Upper lobe of right lung (tissue), 1 donor: ENCODE measurements around the gene EMILIN1. TPM values are rescaled to one million over a fixed set of nuclear protein-coding genes. Genes with fewer than 3 reads are reported as not detected.

Experiments
- ATAC-seq: fragments of 200-7000 bp; cut with Tn5 transposase; one replicate; pipeline ENCODE4 v1.9.1; 2020; ENCODE audit warnings: mild to moderate bottlenecking, moderate library complexity
- DNase-seq: peaks from one replicate; pipeline ENCODE4 v3.0.0-alpha.2; 2020
- H3K27ac ChIP-seq: fragments of 200-600 bp; one replicate; pipeline ENCODE4 v1.8.0; 2022
- H3K27me3 ChIP-seq: fragments of 200-600 bp; one replicate; pipeline ENCODE4 v1.8.0; 2022; ENCODE audit warnings: mild to moderate bottlenecking
- H3K36me3 ChIP-seq: fragments of 200-600 bp; one replicate; pipeline ENCODE4 v1.8.0; 2022
- H3K4me1 ChIP-seq: fragments of 200-600 bp; one replicate; pipeline ENCODE4 v1.8.0; 2022
- H3K4me3 ChIP-seq: fragments of 200-600 bp; one replicate; pipeline ENCODE4 v1.8.0; 2022; ENCODE audit warnings: mild to moderate bottlenecking
- H3K9me3 ChIP-seq: fragments of 200-600 bp; one replicate; pipeline ENCODE4 v1.8.0; 2022
- intact Hi-C: fragments of 100-400 bp; cut with DNase I; formaldehyde crosslinking; loops from one replicate; pipeline ENCODE4 v1.11.0; 2022
- total RNA-seq: library from RNA; stranded (reverse); fragmentation: NEBNext Ultra II Directional; extraction: Animal tissue kit (Norgen Biotek cat#: 25700); gene quantifications from one replicate; pipeline ENCODE4 v1.2.1, GENCODE V29; 2021
- TF ChIP-seq, protein P1 (sequence below): fragments of 200-600 bp; IDR thresholded peaks from one replicate; pipeline ENCODE4 v1.8.0; 2022; ENCODE audit warnings: antibody characterized with exemption
- donor health status: DM: no; HTN: yes; CAD: no; lungs with severe emphysema.

The EMILIN1 gene
- total RNA-seq, 1 donor from 2014 or later: 84.6 TPM

DNA sequence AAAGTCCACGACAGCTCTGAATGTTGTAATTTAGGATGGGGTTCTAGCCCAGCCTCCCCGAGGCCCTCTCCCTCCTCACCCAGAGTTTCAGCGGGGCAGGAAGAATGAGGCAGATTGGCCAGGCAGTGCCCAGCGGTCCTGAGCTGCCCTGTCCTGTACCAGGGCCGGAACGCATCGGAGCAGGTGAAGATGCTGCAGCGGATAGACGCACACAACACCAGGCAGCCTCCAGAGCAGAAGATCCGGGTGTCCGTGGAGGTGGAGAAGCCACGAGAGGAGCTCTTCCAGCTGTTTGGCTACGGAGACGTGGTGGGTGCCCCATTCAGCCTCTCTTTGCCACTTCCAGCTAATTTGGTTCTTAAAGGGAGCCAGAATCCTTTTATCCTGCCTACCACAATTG is 18.9 kb downstream of the EMILIN1 start:
- ATAC-seq (no peak), DNase-seq (no peak)
- TF ChIP-seq, protein P1, sequence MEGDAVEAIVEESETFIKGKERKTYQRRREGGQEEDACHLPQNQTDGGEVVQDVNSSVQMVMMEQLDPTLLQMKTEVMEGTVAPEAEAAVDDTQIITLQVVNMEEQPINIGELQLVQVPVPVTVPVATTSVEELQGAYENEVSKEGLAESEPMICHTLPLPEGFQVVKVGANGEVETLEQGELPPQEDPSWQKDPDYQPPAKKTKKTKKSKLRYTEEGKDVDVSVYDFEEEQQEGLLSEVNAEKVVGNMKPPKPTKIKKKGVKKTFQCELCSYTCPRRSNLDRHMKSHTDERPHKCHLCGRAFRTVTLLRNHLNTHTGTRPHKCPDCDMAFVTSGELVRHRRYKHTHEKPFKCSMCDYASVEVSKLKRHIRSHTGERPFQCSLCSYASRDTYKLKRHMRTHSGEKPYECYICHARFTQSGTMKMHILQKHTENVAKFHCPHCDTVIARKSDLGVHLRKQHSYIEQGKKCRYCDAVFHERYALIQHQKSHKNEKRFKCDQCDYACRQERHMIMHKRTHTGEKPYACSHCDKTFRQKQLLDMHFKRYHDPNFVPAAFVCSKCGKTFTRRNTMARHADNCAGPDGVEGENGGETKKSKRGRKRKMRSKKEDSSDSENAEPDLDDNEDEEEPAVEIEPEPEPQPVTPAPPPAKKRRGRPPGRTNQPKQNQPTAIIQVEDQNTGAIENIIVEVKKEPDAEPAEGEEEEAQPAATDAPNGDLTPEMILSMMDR: no peak
- Histone ChIP-seq H3K36me3 (no peaks in the 10 kb centered on the region), H3K9me3 (no peaks in the 10 kb centered on the region), H3K4me1 (peaks cover 8% of the 10 kb centered on the region), H3K27ac (no peak overlapping the region), H3K4me3 (no peak overlapping the region), H3K27me3 (no peaks in the 10 kb centered on the region)
- intact Hi-C loops: no loop called here

- TF ChIP-seq, protein P1: no peak
- H3K9me3 ChIP-seq: no peaks in the 10 kb centered on the region
- no peak for DNase-seq
- intact Hi-C loops: no loop called here
- no peak overlapping the region for H3K27ac ChIP-seq
- no peaks in the 10 kb centered on the region for H3K36me3 ChIP-seq
- H3K4me3 ChIP-seq: no peak overlapping the region
- no peak for ATAC-seq
- H3K4me1 ChIP-seq: peaks cover 8% of the 10 kb centered on the region
- peaks cover 6% of the 10 kb centered on the region for H3K27me3 ChIP-seq
Measured at GRCh38 chr2:27099334-27099955, 21.0 kb downstream of the EMILIN1 start.

GRCh38 chr2:27100036-27100435 is 21.6 kb downstream of the EMILIN1 start:
- TF ChIP-seq, protein P1: no peak
- intact Hi-C loops: loop anchor here (10.0 kb wide), 1 partner anchor 105 kb away; no protein-coding TSS in a partner anchor
- no peak overlapping the region for H3K4me3 ChIP-seq
- peaks cover 8% of the 10 kb centered on the region for H3K27me3 ChIP-seq
- no peaks in the 10 kb centered on the region for H3K36me3 ChIP-seq
- H3K27ac ChIP-seq: no peak overlapping the region
- H3K4me1 ChIP-seq: peaks cover 8% of the 10 kb centered on the region
- no peak for DNase-seq
- no peaks in the 10 kb centered on the region for H3K9me3 ChIP-seq
- no peak for ATAC-seq

DNA sequence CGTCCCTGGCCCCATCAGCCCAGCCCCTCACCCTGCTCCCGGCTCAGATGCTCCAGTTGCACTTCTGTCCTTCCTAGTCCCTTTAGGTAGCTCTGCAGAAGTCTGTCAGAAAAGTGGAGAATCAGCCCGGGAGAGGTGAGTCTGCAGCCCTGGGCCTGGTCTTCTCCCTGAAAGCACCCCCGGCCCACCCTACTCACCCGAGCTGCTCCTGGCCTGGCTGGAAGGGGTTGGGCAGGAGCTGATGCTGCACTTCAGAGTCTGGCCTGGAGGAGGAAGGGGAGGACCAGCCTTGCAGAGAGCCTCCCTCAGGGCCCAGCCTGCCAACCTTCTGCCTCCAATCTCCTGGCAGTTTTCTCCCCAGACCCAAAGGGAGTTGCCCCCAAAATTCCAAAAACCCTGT is 23.9 kb downstream of the EMILIN1 start:
- Histone ChIP-seq H3K27me3 (peaks cover 12% of the 10 kb centered on the region), H3K36me3 (no peaks in the 10 kb centered on the region), H3K27ac (no peak overlapping the region), H3K4me3 (no peak overlapping the region), H3K4me1 (no peaks in the 10 kb centered on the region), H3K9me3 (no peaks in the 10 kb centered on the region)
- no peak for ATAC-seq
- DNase-seq: no peak
- TF ChIP-seq, protein P1: no peak
- intact Hi-C loops: loop anchor here (10.0 kb wide), 1 partner anchor 102 kb away; no protein-coding TSS in a partner anchor

DNA sequence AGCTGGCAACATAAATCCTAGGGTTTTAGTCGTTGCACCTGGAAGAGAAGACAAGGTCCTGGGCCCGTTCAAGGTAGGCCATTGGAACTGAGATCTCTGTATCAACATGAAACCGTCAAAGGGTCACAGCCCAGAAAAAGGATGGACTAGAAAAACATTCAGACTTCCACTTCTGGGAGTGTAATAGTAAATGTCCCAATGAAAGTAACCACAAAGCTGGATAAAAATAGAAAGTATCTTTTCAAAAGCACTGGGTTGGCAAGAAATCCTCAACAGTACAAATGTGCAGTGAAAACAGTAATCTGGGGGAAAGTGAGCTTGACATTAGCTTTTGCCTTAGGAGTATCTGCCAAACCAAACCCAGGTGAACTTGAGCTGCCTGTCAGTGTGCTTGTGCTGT is 27.6 kb downstream of the EMILIN1 start:
- H3K36me3 ChIP-seq: no peaks in the 10 kb centered on the region
- TF ChIP-seq, protein P1: no peak
- H3K4me3 ChIP-seq: no peak overlapping the region
- DNase-seq (no peak), ATAC-seq (no peak)
- peaks cover 12% of the 10 kb centered on the region for H3K27me3 ChIP-seq
- intact Hi-C loops: loop anchor here (10.0 kb wide), 1 partner anchor 99 kb away; no protein-coding TSS in a partner anchor
- no peaks in the 10 kb centered on the region for H3K9me3 ChIP-seq
- H3K4me1 ChIP-seq: no peaks in the 10 kb centered on the region
- no peak overlapping the region for H3K27ac ChIP-seq

GRCh38 chr2:27108221-27108620 is 29.8 kb downstream of the EMILIN1 start:
- no peaks in the 10 kb centered on the region for H3K4me1 ChIP-seq
- H3K9me3 ChIP-seq: no peaks in the 10 kb centered on the region
- H3K27ac ChIP-seq: no peak overlapping the region
- DNase-seq (no peak), ATAC-seq (no peak)
- no peaks in the 10 kb centered on the region for H3K36me3 ChIP-seq
- H3K27me3 ChIP-seq: peaks cover 12% of the 10 kb centered on the region
- intact Hi-C loops: loop anchor here (10.0 kb wide), 1 partner anchor 97 kb away; no protein-coding TSS in a partner anchor
- no peak overlapping the region for H3K4me3 ChIP-seq
- TF ChIP-seq, protein P1: no peak
